HG02678 (cell line): Measurements from ENCODE around the gene EEFSEC.

Experiments
- ATAC-seq: cut with Tn5 transposase; IDR thresholded peaks from one replicate; pipeline ENCODE4 v1.9.1; 2021; ENCODE audit warnings: mild to moderate bottlenecking, moderate library complexity; ENCODE audit not compliant: unreplicated experiment

EEFSEC gene

GRCh38 chr3:128383316-128384235, 230.3 kb downstream of the EEFSEC start:
- ATAC-seq: no peak

GRCh38 chr3:128385080-128385832, 232.0 kb downstream of the EEFSEC start:
- no peak for ATAC-seq

- ATAC-seq: no peak
These were observed 235.7 kb downstream of the EEFSEC start for GRCh38 chr3:128388932-128389331.

- no peak for ATAC-seq
These were observed 237.6 kb downstream of the EEFSEC start for GRCh38 chr3:128390867-128391266.

GRCh38 chr3:128392021-128392420, 238.7 kb downstream of the EEFSEC start:
- no peak for ATAC-seq

- ATAC-seq: no peak
These were observed 239.7 kb downstream of the EEFSEC start for GRCh38 chr3:128392818-128393544.

GRCh38 chr3:128394033-128394432, 240.8 kb downstream of the EEFSEC start:
- no peak for ATAC-seq

- no peak for ATAC-seq
These were observed 241.8 kb downstream of the EEFSEC start for GRCh38 chr3:128395046-128395445.

GRCh38 chr3:128395500-128396162, 242.3 kb downstream of the EEFSEC start:
- ATAC-seq: no peak

- no peak for ATAC-seq
These were observed 244.2 kb downstream of the EEFSEC start for GRCh38 chr3:128397484-128397883.

GRCh38 chr3:128398586-128398985, 245.3 kb downstream of the EEFSEC start:
- ATAC-seq: no peak

GRCh38 chr3:128399221-128399915, 246.1 kb downstream of the EEFSEC start:
- no peak for ATAC-seq

- ATAC-seq: no peak
These were observed 247.4 kb downstream of the EEFSEC start for GRCh38 chr3:128400671-128401070.

- ATAC-seq: no peak
These were observed 249.0 kb downstream of the EEFSEC start for GRCh38 chr3:128402319-128402718.

- ATAC-seq: no peak
These were observed 249.7 kb downstream of the EEFSEC start for GRCh38 chr3:128402998-128403397.

- ATAC-seq: no peak
These were observed 251.2 kb downstream of the EEFSEC start for GRCh38 chr3:128404276-128405068.

GRCh38 chr3:128405554-128406277, 252.4 kb downstream of the EEFSEC start:
- no peak for ATAC-seq

GRCh38 chr3:128407247-128407646, 254.0 kb downstream of the EEFSEC start:
- no peak for ATAC-seq
